Embryonic facial prominence (tissue), 1 donor: ENCODE measurements around the gene TMCO4.
"Not testable (repeated sequence)": the region's sequence is repeated elsewhere in the genome, so short reads cannot be mapped to it uniquely, and the experiment has no call there.

Experiments
- DNase-seq: peaks from one replicate; pipeline ENCODE4 v3.0.0-alpha.2; 2016; ENCODE audit errors: extremely low spot score

The TMCO4 gene

GRCh38 chr1:19799230-19800075 lies at the start of gene TMCO4:
TMCO4 (minus strand) TSS chr1:19799916; CDS start chr1:19780758, 19,158 bp downstream.
- no peak for DNase-seq

- not testable (repeated sequence) for DNase-seq
Observed at GRCh38 chr1:19849307-19849706, 49.6 kb upstream of the TMCO4 start.

GRCh38 chr1:19847334-19847733 lies 47.6 kb upstream of the TMCO4 start:
- DNase-seq = not testable (repeated sequence)

DNA sequence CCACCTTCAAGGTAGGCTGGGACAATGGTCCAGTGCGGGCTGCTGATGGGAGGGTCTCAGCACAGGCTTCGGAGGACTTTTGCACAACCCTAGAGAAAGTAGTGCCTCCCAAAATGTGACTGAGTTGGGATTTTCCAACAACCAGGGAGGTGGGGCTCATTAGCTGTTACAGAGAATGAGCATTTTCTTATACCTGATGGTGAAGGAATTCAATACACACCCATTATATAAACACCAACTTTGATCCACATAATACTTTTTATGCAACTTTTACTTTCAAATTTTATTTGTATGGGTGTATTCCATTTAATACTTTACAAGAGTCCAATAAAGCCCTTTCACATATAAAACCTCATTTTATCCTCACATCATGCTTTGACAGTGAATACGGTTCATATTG lies 46.6 kb upstream of the TMCO4 start:
- no peak for DNase-seq

- DNase-seq = no peak
Observed at GRCh38 chr1:19845555-19845954, 45.8 kb upstream of the TMCO4 start.

- DNase-seq = no peak
Observed at GRCh38 chr1:19844731-19845495, 45.2 kb upstream of the TMCO4 start.

DNA sequence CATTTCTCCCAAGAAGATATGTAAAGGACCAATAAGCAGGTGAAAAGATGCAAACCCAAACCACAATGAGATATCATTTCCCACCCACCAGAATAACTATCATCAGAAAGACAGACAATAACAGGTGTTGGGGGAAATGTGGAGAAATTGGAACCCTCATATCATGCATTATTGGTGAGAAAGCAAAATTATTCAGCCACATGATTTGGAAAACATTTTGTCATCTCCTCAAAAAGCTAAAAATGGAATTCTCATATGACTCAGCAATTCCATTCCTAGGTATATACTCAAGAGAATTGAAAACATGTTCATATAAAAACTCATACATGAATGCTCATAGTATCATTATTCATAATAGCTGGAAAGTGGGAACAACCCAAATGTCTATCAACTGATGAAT lies 40.5 kb upstream of the TMCO4 start:
- DNase-seq = no peak

- no peak for DNase-seq
Observed at GRCh38 chr1:19837866-19838265, 38.1 kb upstream of the TMCO4 start.

DNA sequence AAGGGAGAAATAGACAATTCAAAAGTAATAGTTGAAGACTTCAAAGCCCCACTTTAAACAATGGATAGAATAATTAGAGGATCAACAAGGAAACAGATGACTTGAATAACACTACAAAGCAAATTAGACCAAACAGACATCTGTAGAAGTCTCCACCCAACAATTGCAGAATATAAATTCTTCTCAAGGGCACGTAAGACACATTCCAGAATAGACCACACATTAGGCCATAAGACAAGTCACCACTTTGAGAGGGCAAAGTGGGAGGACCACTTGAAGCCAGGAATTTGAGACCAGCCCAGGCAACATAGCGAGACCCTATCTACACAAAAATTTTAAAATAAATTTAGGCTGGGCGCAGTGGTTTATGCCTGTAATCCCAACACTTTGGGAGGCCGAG lies 35.9 kb upstream of the TMCO4 start:
- DNase-seq = no peak

- DNase-seq = no peak
Observed at GRCh38 chr1:19831441-19831840, 31.7 kb upstream of the TMCO4 start.

- no peak for DNase-seq
Observed at GRCh38 chr1:19828546-19828945, 28.8 kb upstream of the TMCO4 start.

DNA sequence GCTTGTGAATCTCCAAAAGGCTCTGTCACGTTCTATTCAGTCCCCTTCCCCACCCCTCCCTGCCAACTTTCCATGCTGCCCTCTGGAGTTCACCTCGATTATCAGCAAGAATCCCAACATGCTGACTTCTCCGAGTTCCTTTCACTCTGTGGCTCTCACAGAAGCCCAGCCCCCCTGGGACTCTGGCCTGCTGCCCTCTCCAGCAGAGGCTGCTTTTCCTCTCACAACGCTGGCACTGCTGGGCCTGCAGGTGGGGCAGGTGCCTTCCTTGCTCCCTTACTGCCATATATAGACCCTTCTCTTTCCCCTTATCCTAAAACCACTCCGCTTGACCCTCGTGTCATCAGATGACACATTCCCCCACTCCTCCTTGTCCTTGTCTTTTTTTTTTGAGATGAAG lies 25.6 kb upstream of the TMCO4 start:
- no peak for DNase-seq

DNA sequence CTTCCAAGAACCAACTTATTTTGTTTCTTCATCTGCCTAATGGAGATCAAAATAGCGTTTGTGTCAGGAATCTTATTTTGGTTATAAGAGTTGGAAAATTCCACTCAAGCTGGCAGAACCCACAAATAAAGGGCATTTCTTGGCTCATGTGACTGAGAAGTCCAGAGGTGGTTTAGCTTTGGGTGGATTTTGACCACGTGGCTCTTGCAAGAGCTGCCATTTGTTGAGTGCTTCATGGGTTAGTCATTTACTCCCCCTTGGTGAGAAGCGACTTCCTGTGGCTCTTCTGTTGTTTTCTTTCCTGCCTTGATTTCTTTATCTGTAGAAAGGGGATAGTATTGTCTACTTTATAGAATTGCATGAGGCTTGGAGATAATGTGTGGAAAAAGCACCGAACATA lies 24.8 kb upstream of the TMCO4 start:
- no peak for DNase-seq

DNA sequence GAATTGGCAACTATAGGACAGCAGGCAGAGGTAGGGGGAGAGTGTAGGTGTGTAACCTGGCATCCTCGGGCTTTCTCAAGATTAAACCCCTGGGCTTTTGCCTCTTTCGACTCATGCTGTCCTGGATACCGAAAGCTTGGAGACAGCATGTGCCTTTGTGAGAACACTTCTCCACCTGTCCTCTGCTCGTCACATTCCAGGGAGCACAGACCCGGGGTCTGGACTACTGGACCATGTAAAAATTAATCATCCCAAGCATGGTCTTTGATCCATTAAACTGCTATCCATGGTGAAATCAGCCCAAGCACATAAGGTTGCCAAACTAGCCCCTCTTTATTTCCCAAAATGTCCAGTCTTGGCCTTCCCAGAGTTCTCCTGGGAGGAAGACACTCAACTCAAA lies 24.3 kb upstream of the TMCO4 start:
- no peak for DNase-seq

GRCh38 chr1:19819701-19820100 lies 20.0 kb upstream of the TMCO4 start:
- no peak for DNase-seq

GRCh38 chr1:19818324-19818723 lies 18.6 kb upstream of the TMCO4 start:
- no peak for DNase-seq

GRCh38 chr1:19817160-19817559 lies 17.4 kb upstream of the TMCO4 start:
- DNase-seq = no peak

GRCh38 chr1:19816737-19817086 lies 17.0 kb upstream of the TMCO4 start:
- DNase-seq = not testable (repeated sequence)

DNA sequence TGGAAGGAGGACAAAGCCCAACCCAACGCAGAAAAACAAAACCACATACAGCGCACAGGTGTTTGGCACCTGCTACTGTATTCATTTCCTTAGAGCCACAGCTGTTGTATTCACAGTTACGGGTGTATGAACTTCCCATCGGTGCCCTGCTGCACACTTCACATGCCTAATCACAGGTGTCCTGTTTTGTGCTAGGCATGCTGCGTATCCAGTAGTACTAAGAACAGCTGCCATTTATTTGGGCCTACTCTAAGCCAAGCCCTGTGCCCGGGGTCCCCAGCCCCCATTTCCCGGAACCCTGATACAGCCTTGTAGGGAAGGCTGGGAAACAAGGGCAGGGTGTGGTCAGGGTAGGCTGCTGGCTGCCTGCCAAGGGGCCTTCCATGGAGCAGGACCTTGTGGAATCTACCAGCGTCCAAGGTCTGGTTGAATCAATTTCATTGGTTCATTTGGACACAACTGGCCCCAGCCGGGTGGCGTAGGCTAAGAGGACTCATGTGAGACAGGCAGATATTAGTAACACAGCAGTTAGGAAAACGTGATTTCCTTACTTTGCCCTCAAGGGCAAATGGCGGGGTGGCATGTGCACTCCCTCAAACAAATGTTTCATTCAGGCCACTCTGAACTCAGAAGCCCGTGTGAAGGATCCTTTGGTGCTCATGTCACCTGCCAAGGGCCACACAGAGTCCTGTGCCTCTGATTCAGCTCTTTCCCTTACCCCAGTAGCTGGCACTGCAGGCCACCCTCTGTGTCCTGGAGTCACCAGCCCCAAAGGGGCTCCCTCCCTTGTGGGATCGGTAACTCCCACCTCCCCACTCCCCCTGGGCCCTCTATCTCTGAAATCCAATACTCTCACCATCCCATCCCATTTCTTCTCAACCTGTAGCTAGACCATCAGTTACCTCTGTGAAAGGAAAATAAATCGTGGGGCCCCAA lies 16.4 kb upstream of the TMCO4 start:
- no peak for DNase-seq

DNA sequence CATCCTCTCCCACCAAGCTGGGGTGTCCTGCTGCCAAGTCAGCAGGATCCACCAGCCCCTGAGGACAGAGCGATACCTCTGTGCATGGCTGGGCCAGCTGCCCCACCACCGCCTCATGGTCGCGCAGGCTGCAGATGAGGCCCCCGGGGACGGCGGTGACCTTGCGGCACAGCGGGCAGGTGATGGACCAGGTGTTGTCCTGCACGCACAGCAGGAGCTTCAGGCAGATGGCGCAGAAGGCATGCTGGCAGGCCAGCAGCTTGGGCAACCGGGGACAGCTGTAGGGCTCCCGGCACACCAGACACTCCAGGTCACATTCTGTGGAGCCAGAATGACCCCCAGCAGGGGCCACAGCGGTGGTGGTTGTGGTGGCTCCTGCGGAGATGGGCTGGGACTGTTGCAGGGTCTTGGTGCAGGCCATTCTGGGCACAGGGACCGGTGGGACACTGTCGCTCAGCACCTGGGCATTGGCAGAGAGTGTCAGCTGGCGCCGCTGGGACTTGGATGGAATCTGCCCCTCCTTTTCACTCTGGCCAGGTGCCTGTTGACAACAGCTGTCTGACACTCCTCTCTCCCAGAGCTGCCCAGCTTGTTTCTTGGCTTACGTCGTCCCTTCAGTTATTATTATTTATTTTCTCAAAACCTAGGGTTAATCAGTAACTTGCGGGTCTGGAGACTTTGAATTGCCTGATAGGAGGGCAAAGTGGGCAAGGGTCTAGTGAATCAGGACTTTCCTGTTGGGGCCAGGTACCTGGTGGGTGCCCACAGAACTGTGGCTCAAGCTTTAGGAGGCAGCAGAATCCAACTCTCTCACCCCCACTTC lies 15.2 kb upstream of the TMCO4 start, which contains the start of gene RNF186:
RNF186 (minus strand) TSS at position 603 of the 823 bp plus-strand sequence; CDS start at position 421, 182 bp downstream.
- no peak for DNase-seq

GRCh38 chr1:19814244-19814661 lies 14.5 kb upstream of the TMCO4 start:
- DNase-seq = no peak
